HepG2 (cell line): ENCODE measurements around the gene COBL. TPM values are rescaled to one million over a fixed set of nuclear protein-coding genes. Genes with fewer than 3 reads are reported as not detected.

Experiments
- ATAC-seq: fragments of 200-7000 bp; cut with Tn5 transposase; 3 replicates; pipeline ENCODE4 v1.9.1; 2020; ENCODE audit warnings: mild to moderate bottlenecking, moderate library complexity
- BruUV-seq: library from RNA; stranded (reverse); fragments of 400-500 nt; replicated peaks from 2 replicates; lab custom pipeline; 2021; lab: Mats Ljungman, UMichigan
- CTCF ChIA-PET: fragments of 300-600 bp; formaldehyde crosslinking; extraction: SDS; loops from one replicate; lab custom pipeline; 2021; ENCODE audit warnings: low total read pairs, inconsistent platforms, low intra/inter-chr PET ratio; lab: Yijun Ruan, JAX
- POLR2A ChIA-PET: fragments of 350-600 bp; sonication (Branson Sonifier 250); formaldehyde crosslinking; loops from one replicate; lab custom pipeline; 2020; ENCODE audit warnings: antibody characterized with exemption, inconsistent platforms; lab: Yijun Ruan, JAX
- DNase-seq: peaks from one replicate; pipeline ENCODE4 v3.0.0-alpha.2; 2015; ENCODE audit warnings: low spot score
- FAIRE-seq: peaks from 3 replicates; lab custom pipeline; 2011; peaks lifted over from hg19 to GRCh38; lab: Jason Lieb, UNC
- H2AFZ ChIP-seq: one replicate; pipeline ENCODE4 v1.6.1; 2011; ENCODE audit warnings: low read length, inconsistent platforms
- H3K27ac ChIP-seq: fragments of 300-600 bp; 3 replicates; pipeline ENCODE4 v1.8.0; 2011; ENCODE audit warnings: mixed run types, mild to moderate bottlenecking, mixed read lengths, low read length, inconsistent platforms; ENCODE audit not compliant: insufficient read depth; ENCODE audit errors: extremely low read length
- H3K27me3 ChIP-seq, 2 experiments: fragments of 200-600 bp in 1 of 2; 2 replicates in 1 of 2; 3 replicates in 1 of 2; pipeline versions ENCODE4 v1.6.0 to v1.8.0; 2011; ENCODE audit warnings: low read length in 2 of 2, mild to moderate bottlenecking in 2 of 2, moderate library complexity in 2 of 2, inconsistent platforms in 1 of 2; ENCODE audit not compliant: insufficient read depth in 2 of 2, control insufficient read depth in 1 of 2
- H3K36me3 ChIP-seq, 2 experiments: fragments of 200-600 bp in 1 of 2; replicated peaks in 1 of 2; 2 replicates in 1 of 2; 3 replicates in 1 of 2; pipeline versions ENCODE4 v1.5.1 to v1.8.0; 2011; ENCODE audit warnings: low read length in 2 of 2, inconsistent platforms in 1 of 2; ENCODE audit not compliant: insufficient read depth in 2 of 2, control insufficient read depth in 1 of 2
- H3K4me1 ChIP-seq: 2 replicates; pipeline ENCODE4 v1.5.1; 2012; ENCODE audit warnings: low read length, inconsistent platforms; ENCODE audit not compliant: insufficient read depth
- H3K4me2 ChIP-seq: 2 replicates; pipeline ENCODE4 v1.6.0; 2011; ENCODE audit warnings: low read depth, low read length, inconsistent platforms
- H3K4me3 ChIP-seq, 3 experiments: fragments of 200-600 bp in 1 of 3; sonication (generic), shearing (Covaris generic) in 1 of 3; replicated peaks in 1 of 3; 2 replicates each; pipeline ENCODE4 v1.5.1; 2011 to 2016; ENCODE audit warnings: low read length in 3 of 3, inconsistent platforms in 2 of 3, low read depth in 2 of 3, mild to moderate bottlenecking in 2 of 3, control low read depth in 1 of 3, mixed read lengths in 1 of 3; ENCODE audit not compliant: insufficient read depth in 1 of 3
- H3K79me2 ChIP-seq: one replicate; pipeline ENCODE4 v1.6.1; 2011; ENCODE audit warnings: low read length, inconsistent platforms; ENCODE audit not compliant: insufficient read depth
- H3K9ac ChIP-seq: 2 replicates; pipeline ENCODE4 v1.6.0; 2011; ENCODE audit warnings: mild to moderate bottlenecking, low read depth, low read length, inconsistent platforms; ENCODE audit not compliant: insufficient read depth
- H3K9me3 ChIP-seq: 2 replicates; pipeline ENCODE4 v1.5.1; 2012; ENCODE audit warnings: mild to moderate bottlenecking, low read length
- H4K20me1 ChIP-seq: 2 replicates; pipeline ENCODE4 v1.6.0; 2011; ENCODE audit warnings: inconsistent platforms, mild to moderate bottlenecking, low read length, moderate library complexity; ENCODE audit not compliant: insufficient read depth
- CEBPB ChIP-seq: IDR thresholded peaks from 2 replicates; pipeline ENCODE4 v1.6.1; 2011; ENCODE audit warnings: low read depth, low read length, improper control_type of control experiment, borderline replicate concordance
- ISX ChIP-seq: sonication (generic); formaldehyde crosslinking; conservative IDR thresholded peaks from 2 replicates; pipeline ENCODE4 v1.5.0; 2020; ENCODE audit warnings: missing genetic modification reagents
- MXI1 ChIP-seq: IDR thresholded peaks from 3 replicates; pipeline ENCODE4 v1.6.1; 2012; ENCODE audit warnings: low read depth, low read length, inconsistent platforms, borderline replicate concordance
- PRDM4 ChIP-seq: sonication (generic); formaldehyde crosslinking; IDR thresholded peaks from 2 replicates; pipeline ENCODE4 v1.9.0; 2021; ENCODE audit warnings: missing genetic modification reagents, borderline replicate concordance
- REST ChIP-seq, 2 experiments: IDR thresholded peaks; 2 replicates each; pipeline ENCODE4 v1.6.1; 2011 to 2012; ENCODE audit warnings: low read length in 2 of 2, borderline replicate concordance in 1 of 2, low read depth in 1 of 2, mild to moderate bottlenecking in 1 of 2, moderate library complexity in 1 of 2
- ZMAT5 ChIP-seq: sonication (generic); formaldehyde crosslinking; IDR thresholded peaks from 2 replicates; pipeline ENCODE4 v1.5.0; 2020; ENCODE audit warnings: mild to moderate bottlenecking, low read depth, missing genetic modification reagents, borderline replicate concordance
- ZNF737 ChIP-seq: sonication (generic); formaldehyde crosslinking; IDR thresholded peaks from 2 replicates; pipeline ENCODE4 v1.5.0; 2020; ENCODE audit warnings: missing genetic modification reagents, mild to moderate bottlenecking, borderline replicate concordance
- ZNF841 ChIP-seq: sonication (generic); formaldehyde crosslinking; IDR thresholded peaks from 2 replicates; pipeline ENCODE4 v1.8.1; 2023; ENCODE audit warnings: missing genetic modification reagents, borderline replicate concordance
- WGBS: methylation state at CpG from one replicate; pipeline ENCODE4 v1.1.6; 2017; ENCODE audit warnings: low lambda C conversion rate; 5-methylcytosine and 5-hydroxymethylcytosine counted together
- in situ Hi-C: cut with HindIII; loops from 2 replicates; pipeline ENCODE4 v1.10.0; 2017; ENCODE audit warnings: low pct_unique_long_range_greater_than_20kb; ENCODE audit not compliant: extremely low pct_ligation_motif_present
- intact Hi-C: fragments of 100-400 bp; cut with micrococcal nuclease; formaldehyde crosslinking; loops from one replicate; pipeline ENCODE4 v1.10.0; 2022; ENCODE audit not compliant: unreplicated experiment
- polyA plus RNA-seq, 8 experiments: library from polyadenylated mRNA; depleted of rRNA in 3 of 8; stranded (reverse) in 7 of 8; unstranded in 1 of 8; fragments of >200 nt; fragmentation: Illumina TruSeq in 4 of 8; extraction: Trizol in 4 of 8; gene quantifications; 2 replicates each; pipeline versions ENCODE4 v1.2.1 to v1.2.3, GENCODE V29; 2011 to 2016; ENCODE audit warnings: low read depth in 4 of 8, missing spikeins in 1 of 8, mixed read lengths in 1 of 8; ENCODE audit not compliant: insufficient read depth in 1 of 8
- total RNA-seq, 5 experiments: library from RNA; depleted of rRNA; stranded (reverse); fragments of >200 nt; fragmentation: Illumina TruSeq; extraction: Trizol; gene quantifications; 2 replicates each; pipeline ENCODE4 v1.2.3, GENCODE V29; 2016; ENCODE audit warnings: low read depth in 1 of 5

The COBL gene
- total and polyA plus RNA-seq, 2 of the 13 experiments (the other 11 are each of a cell fraction or from before 2014, with no cell fraction given) = 3.8 to 4.9 TPM

- TF ChIP-seq PRDM4 (CRISPR knock-in tag) (no peak), MXI1 (no peak), ZNF737 (no peak), CEBPB (no peak), ZMAT5 (CRISPR knock-in tag) (no peak), ISX (CRISPR knock-in tag) (no peak)
These were observed 141.2 kb downstream of the COBL start (continued) for GRCh38 chr7:51175316-51175991.

- Histone ChIP-seq H2AFZ (no peak overlapping the region), H3K4me2 (no peak overlapping the region), H3K4me1 (no peaks in the 10 kb centered on the region), H3K9me3 (no peaks in the 10 kb centered on the region), H3K36me3 (no peaks in the 10 kb centered on the region), H3K79me2 (no peaks in the 10 kb centered on the region), H3K9ac (no peak overlapping the region), H3K27me3 (no peaks in the 10 kb centered on the region), H3K27ac (no peak overlapping the region), H3K4me3 (no peak overlapping the region), H4K20me1 (no peaks in the 10 kb centered on the region; the same call in 1 of the 2 replicates)
- no peak for ATAC-seq
- ChIA-PET POLR2A (no interaction called here), CTCF (no interaction called here)
- no TSS peak for BruUV-seq
- in situ Hi-C loops = loop anchor here (25.0 kb wide), 1 partner anchor 1053 kb away; no protein-coding TSS in a partner anchor
- no peak for DNase-seq
- intact Hi-C loops = no loop called here
- WGBS = 86% methylated on average over 1 of the region's 1 CpG
- no peak for FAIRE-seq
- peak in 1 of 2 experiments; percentile 58; a peak in 1 of 4 replicates for TF ChIP-seq REST (IDR thresholded peaks at IDR 0.05; ENCODE audit: borderline replicate concordance in 1 of 2, low read depth in 1 of 2, low read length in 2 of 2)
- TF ChIP-seq ZNF841 = no peak
These were observed 151.3 kb downstream of the COBL start for GRCh38 chr7:51165337-51165736.
